Keratinocyte (primary cell): ENCODE data around the gene HCN4. TPM values are rescaled to one million over a fixed set of nuclear protein-coding genes. Genes with fewer than 3 reads are reported as not detected.

ENCODE experiments used
- DNase-seq: peaks from one replicate; pipeline ENCODE4 v3.0.0-alpha.2; 2011; ENCODE audit warnings: low read depth, missing footprints, low spot score
- FAIRE-seq: peaks from 2 replicates; lab custom pipeline; 2011; peaks lifted over from hg19 to GRCh38; lab: Jason Lieb, UNC
- H2AFZ ChIP-seq: 2 replicates; pipeline ENCODE4 v1.6.0; 2012; ENCODE audit warnings: low read length, control low read depth, inconsistent platforms; ENCODE audit not compliant: control insufficient read depth
- H3K27ac ChIP-seq: 2 replicates; pipeline ENCODE4 v1.5.1; 2011; ENCODE audit warnings: low read length; ENCODE audit not compliant: control insufficient read depth, insufficient read depth
- H3K27me3 ChIP-seq: 3 replicates; pipeline ENCODE4 v1.6.0; 2011; ENCODE audit warnings: low read length; ENCODE audit not compliant: control insufficient read depth, insufficient read depth; ENCODE audit errors: extremely low read depth
- H3K36me3 ChIP-seq, 2 experiments: 2 replicates in 1 of 2; 3 replicates in 1 of 2; pipeline ENCODE4 v1.5.1; 2011; ENCODE audit warnings: low read length in 2 of 2, mild to moderate bottlenecking in 1 of 2; ENCODE audit not compliant: control insufficient read depth in 2 of 2, insufficient read depth in 2 of 2; ENCODE audit errors: extremely low read depth in 1 of 2
- H3K4me1 ChIP-seq: 3 replicates; pipeline ENCODE4 v1.5.1; 2011; ENCODE audit warnings: low read length; ENCODE audit not compliant: control insufficient read depth, insufficient read depth; ENCODE audit errors: extremely low read depth
- H3K4me2 ChIP-seq: 3 replicates; pipeline ENCODE4 v1.6.0; 2011; ENCODE audit warnings: low read depth, low read length; ENCODE audit not compliant: control insufficient read depth, insufficient read depth; ENCODE audit errors: extremely low read depth
- H3K4me3 ChIP-seq, 3 experiments: fragments of 200-600 bp in 1 of 3; sonication (generic) in 1 of 3; 2 replicates in 2 of 3; 3 replicates in 1 of 3; pipeline ENCODE4 v1.5.1; 2011 to 2016; ENCODE audit warnings: low read length in 3 of 3, mild to moderate bottlenecking in 3 of 3, control low read depth in 2 of 3, inconsistent platforms in 1 of 3, low read depth in 1 of 3, mixed read lengths in 1 of 3, mixed run types in 1 of 3, moderate library complexity in 1 of 3; ENCODE audit not compliant: control insufficient read depth in 2 of 3, insufficient read depth in 2 of 3; ENCODE audit errors: extremely low read depth in 1 of 3
- H3K79me2 ChIP-seq: 2 replicates; pipeline ENCODE4 v1.6.0; 2012; ENCODE audit warnings: low read length; ENCODE audit not compliant: control insufficient read depth, insufficient read depth
- H3K9ac ChIP-seq: 3 replicates; pipeline ENCODE4 v1.6.0; 2011; ENCODE audit warnings: low read length; ENCODE audit not compliant: control insufficient read depth, insufficient read depth; ENCODE audit errors: extremely low read depth
- H3K9me1 ChIP-seq: 3 replicates; pipeline ENCODE4 v1.6.0; 2011; ENCODE audit warnings: low read length; ENCODE audit not compliant: control insufficient read depth, insufficient read depth; ENCODE audit errors: extremely low read depth
- H3K9me3 ChIP-seq: 2 replicates; pipeline ENCODE4 v1.5.1; 2012; ENCODE audit warnings: low read depth, low read length; ENCODE audit not compliant: control insufficient read depth
- H4K20me1 ChIP-seq: 3 replicates; pipeline ENCODE4 v1.6.0; 2011; ENCODE audit warnings: low read length; ENCODE audit not compliant: control insufficient read depth, insufficient read depth; ENCODE audit errors: extremely low read depth
- EZH2 ChIP-seq: IDR thresholded peaks from one replicate; pipeline ENCODE4 v1.6.1; 2012; ENCODE audit warnings: inconsistent platforms, mild to moderate bottlenecking, low read length, moderate library complexity
- dilution Hi-C: fragments of 300-500 bp; cut with MboI; formaldehyde crosslinking; loops from one replicate; pipeline ENCODE4 v1.7.0; 2020; ENCODE audit warnings: low sequenced_read_pairs; ENCODE audit not compliant: extremely low pct_ligation_motif_present
- polyA plus RNA-seq, 5 experiments: library from polyadenylated mRNA; depleted of rRNA in 3 of 5; stranded (reverse) in 3 of 5; stranded (forward) in 1 of 5; unstranded in 1 of 5; fragments of >200 nt; gene quantifications; 1 replicate in 1 of 5; 2 replicates in 3 of 5; 3 replicates in 1 of 5; pipeline versions ENCODE4 v1.2.1 to v1.2.3, GENCODE V29; 2011 to 2012; ENCODE audit warnings: missing spikeins in 2 of 5, low read depth in 1 of 5, low replicate concordance in 1 of 5
- TF ChIP-seq, protein P1 (sequence below), 3 experiments: IDR thresholded peaks in 1 of 3; conservative IDR thresholded peaks in 1 of 3; optimal IDR thresholded peaks in 1 of 3; 2 replicates in 2 of 3; 3 replicates in 1 of 3; pipeline versions ENCODE3 to v1.5.1; 2011; ENCODE audit warnings: low read length in 3 of 3, mild to moderate bottlenecking in 3 of 3, moderate library complexity in 2 of 3, control low read depth in 1 of 3, inconsistent platforms in 1 of 3; ENCODE audit not compliant: insufficient read depth in 2 of 3; ENCODE audit errors: extremely low read depth in 1 of 3

Gene HCN4
- polyA plus RNA-seq, 1 donor (not counting 4 experiments of a cell fraction or from before 2014, with no cell fraction given) = not detected

DNA sequence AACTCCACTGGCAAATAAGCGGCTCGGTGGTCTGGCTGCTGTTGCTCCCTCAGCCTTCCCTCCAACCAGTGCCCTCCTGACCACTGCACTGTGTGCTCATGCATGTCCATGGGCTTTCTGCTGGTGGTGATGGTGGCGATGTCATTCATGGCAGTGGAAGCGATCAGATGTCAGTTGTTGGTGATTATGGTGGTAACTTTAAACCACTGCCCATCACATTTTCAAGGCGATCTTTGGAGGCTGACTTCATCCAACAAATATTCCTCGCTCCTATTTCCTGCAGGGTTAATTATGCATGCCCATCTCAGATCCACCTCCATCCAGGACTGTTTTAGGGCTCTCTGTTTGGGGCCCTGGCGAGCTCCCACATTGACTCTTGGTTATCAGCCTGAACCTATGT is 13.4 kb upstream of the HCN4 start:
- Histone ChIP-seq H3K27me3 (peaks cover 20% of the 10 kb centered on the region), H3K4me2 (no peak overlapping the region), H3K4me1 (no peaks in the 10 kb centered on the region), H3K36me3 (no peaks in the 10 kb centered on the region), H3K27ac (no peak overlapping the region), H3K9me1 (no peaks in the 10 kb centered on the region), H3K9me3 (no peaks in the 10 kb centered on the region), H4K20me1 (no peaks in the 10 kb centered on the region), H2AFZ (no peak overlapping the region), H3K79me2 (no peaks in the 10 kb centered on the region), H3K9ac (no peak overlapping the region), H3K4me3 (no peak overlapping the region)
- no peak for FAIRE-seq
- TF ChIP-seq EZH2 = no peak
- TF ChIP-seq, protein P1, sequence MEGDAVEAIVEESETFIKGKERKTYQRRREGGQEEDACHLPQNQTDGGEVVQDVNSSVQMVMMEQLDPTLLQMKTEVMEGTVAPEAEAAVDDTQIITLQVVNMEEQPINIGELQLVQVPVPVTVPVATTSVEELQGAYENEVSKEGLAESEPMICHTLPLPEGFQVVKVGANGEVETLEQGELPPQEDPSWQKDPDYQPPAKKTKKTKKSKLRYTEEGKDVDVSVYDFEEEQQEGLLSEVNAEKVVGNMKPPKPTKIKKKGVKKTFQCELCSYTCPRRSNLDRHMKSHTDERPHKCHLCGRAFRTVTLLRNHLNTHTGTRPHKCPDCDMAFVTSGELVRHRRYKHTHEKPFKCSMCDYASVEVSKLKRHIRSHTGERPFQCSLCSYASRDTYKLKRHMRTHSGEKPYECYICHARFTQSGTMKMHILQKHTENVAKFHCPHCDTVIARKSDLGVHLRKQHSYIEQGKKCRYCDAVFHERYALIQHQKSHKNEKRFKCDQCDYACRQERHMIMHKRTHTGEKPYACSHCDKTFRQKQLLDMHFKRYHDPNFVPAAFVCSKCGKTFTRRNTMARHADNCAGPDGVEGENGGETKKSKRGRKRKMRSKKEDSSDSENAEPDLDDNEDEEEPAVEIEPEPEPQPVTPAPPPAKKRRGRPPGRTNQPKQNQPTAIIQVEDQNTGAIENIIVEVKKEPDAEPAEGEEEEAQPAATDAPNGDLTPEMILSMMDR (optimal IDR thresholded peaks at IDR 0.05 in 1 of 3, IDR thresholded peaks at IDR 0.05 in 1 of 3, conservative IDR thresholded peaks at IDR 0.05 in 1 of 3; ENCODE audit: extremely low read depth in 1 of 3, insufficient read depth in 2 of 3, low read length in 3 of 3) = no peak
- dilution Hi-C loops = no loop called here
- DNase-seq = no peak

DNA sequence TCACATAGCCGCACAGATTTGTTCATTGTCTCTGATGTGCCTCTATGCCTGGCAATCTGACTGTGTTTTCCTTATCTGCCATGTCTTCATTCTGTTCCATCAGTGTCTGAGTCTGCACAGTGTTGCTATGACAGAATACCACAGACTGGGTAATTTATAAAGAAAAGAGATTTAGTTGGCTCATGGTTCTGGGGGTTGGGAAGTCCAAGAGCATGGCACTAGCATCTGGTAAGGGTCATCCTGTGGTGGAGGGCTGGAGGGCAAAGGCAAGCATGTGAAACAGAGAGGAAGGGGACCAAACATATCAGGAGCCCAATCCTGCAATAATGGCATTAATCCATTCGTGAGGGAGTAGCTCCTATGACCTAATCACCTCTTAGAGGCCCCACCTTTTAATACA is 11.9 kb upstream of the HCN4 start:
- TF ChIP-seq, protein P1 (optimal IDR thresholded peaks at IDR 0.05 in 1 of 3, IDR thresholded peaks at IDR 0.05 in 1 of 3, conservative IDR thresholded peaks at IDR 0.05 in 1 of 3; ENCODE audit: extremely low read depth in 1 of 3, insufficient read depth in 2 of 3, low read length in 3 of 3) = no peak
- TF ChIP-seq EZH2 = no peak
- dilution Hi-C loops = no loop called here
- DNase-seq (no peak), FAIRE-seq (no peak)
- no peaks in the 10 kb centered on the region for H3K36me3 ChIP-seq
- H3K4me2 ChIP-seq = no peak overlapping the region
- H3K4me3 ChIP-seq = no peak overlapping the region
- H2AFZ ChIP-seq = no peak overlapping the region
- H3K79me2 ChIP-seq = no peaks in the 10 kb centered on the region
- H4K20me1 ChIP-seq = no peaks in the 10 kb centered on the region
- H3K27ac ChIP-seq = no peak overlapping the region
- peaks cover 20% of the 10 kb centered on the region for H3K27me3 ChIP-seq
- H3K9me3 ChIP-seq = no peaks in the 10 kb centered on the region
- no peaks in the 10 kb centered on the region for H3K9me1 ChIP-seq
- H3K4me1 ChIP-seq = no peaks in the 10 kb centered on the region
- H3K9ac ChIP-seq = no peak overlapping the region
